Ishikawa (cell line): ENCODE data around the gene F8A2.

Experiments
- CEBPB ChIP-seq: IDR thresholded peaks from 2 replicates; pipeline ENCODE4 v1.6.1; 2012
- CREB1 ChIP-seq: IDR thresholded peaks from 2 replicates; pipeline ENCODE4 v1.6.1; 2012; ENCODE audit warnings: low read depth
- EGR1 ChIP-seq: IDR thresholded peaks from 2 replicates; pipeline ENCODE4 v1.6.1; 2012
- EP300 ChIP-seq: IDR thresholded peaks from 2 replicates; pipeline ENCODE4 v1.6.1; 2012; ENCODE audit warnings: borderline replicate concordance
- FOXM1 ChIP-seq: IDR thresholded peaks from 2 replicates; pipeline ENCODE4 v1.6.1; 2012; ENCODE audit warnings: low read depth, borderline replicate concordance
- MAX ChIP-seq: IDR thresholded peaks from 2 replicates; pipeline ENCODE4 v1.6.1; 2012
- NFIC ChIP-seq: IDR thresholded peaks from 2 replicates; pipeline ENCODE4 v1.6.1; 2012
- RAD21 ChIP-seq: IDR thresholded peaks from 2 replicates; pipeline ENCODE4 v1.6.1; 2012; ENCODE audit warnings: low read depth
- REST ChIP-seq: IDR thresholded peaks from 2 replicates; pipeline ENCODE4 v1.6.1; 2012; ENCODE audit warnings: low read depth, mild to moderate bottlenecking
- TAF1 ChIP-seq: IDR thresholded peaks from 2 replicates; pipeline ENCODE4 v1.6.1; 2012; ENCODE audit warnings: low read depth, mild to moderate bottlenecking
- TCF12 ChIP-seq: IDR thresholded peaks from 2 replicates; pipeline ENCODE4 v1.6.1; 2012; ENCODE audit warnings: low read depth
- TEAD4 ChIP-seq: IDR thresholded peaks from 2 replicates; pipeline ENCODE4 v1.6.1; 2012
- USF1 ChIP-seq: IDR thresholded peaks from 2 replicates; pipeline ENCODE4 v1.6.1; 2012
- YY1 ChIP-seq: IDR thresholded peaks from 2 replicates; pipeline ENCODE4 v1.6.1; 2012; ENCODE audit warnings: low read depth
- ZBTB7A ChIP-seq: IDR thresholded peaks from 2 replicates; pipeline ENCODE4 v1.6.1; 2012; ENCODE audit warnings: low read depth

F8A2 gene

GRCh38 chrX:155417769-155418168 lies 35.9 kb downstream of the F8A2 start:
- TF ChIP-seq RAD21: no peak
- no peak for TF ChIP-seq YY1
- TF ChIP-seq MAX: no peak
- no peak for TF ChIP-seq ZBTB7A
- no peak for TF ChIP-seq USF1
- no peak for TF ChIP-seq CEBPB
- no peak for TF ChIP-seq CREB1
- no peak for TF ChIP-seq FOXM1
- TF ChIP-seq NFIC: no peak
- TF ChIP-seq TCF12: no peak
- no peak for TF ChIP-seq EP300
- no peak for TF ChIP-seq REST
- no peak for TF ChIP-seq EGR1
- no peak for TF ChIP-seq TAF1
- no peak for TF ChIP-seq TEAD4
